Embryonic facial prominence (tissue), 1 donor: ENCODE data around the gene BRAF.
"Not testable (repeated sequence)": the region's sequence is repeated elsewhere in the genome, so short reads cannot be mapped to it uniquely, and the experiment has no call there.

Source experiments
- DNase-seq: peaks from one replicate; pipeline ENCODE4 v3.0.0-alpha.2; 2016; ENCODE audit errors: extremely low spot score

Gene BRAF

DNA sequence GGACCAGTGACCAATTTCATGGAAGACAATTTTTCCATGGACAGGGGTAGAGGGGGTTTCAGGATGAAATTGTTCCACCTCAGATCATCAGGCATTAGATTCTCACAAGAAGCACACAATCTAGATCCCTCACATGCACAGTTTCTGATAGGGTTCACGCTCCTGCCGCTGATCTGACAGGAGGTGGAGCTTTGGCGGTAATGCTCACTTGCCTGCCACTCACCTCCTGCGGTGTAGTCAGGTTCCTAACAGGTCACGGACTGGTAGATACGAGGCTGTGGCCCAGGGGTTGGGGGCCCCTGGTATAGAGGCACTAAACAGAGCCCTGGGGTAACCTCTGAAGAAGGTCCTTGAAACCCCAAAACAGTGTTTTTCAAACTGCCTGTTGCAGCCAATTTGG is 6.5 kb downstream of the BRAF start:
- DNase-seq, result no peak

DNA sequence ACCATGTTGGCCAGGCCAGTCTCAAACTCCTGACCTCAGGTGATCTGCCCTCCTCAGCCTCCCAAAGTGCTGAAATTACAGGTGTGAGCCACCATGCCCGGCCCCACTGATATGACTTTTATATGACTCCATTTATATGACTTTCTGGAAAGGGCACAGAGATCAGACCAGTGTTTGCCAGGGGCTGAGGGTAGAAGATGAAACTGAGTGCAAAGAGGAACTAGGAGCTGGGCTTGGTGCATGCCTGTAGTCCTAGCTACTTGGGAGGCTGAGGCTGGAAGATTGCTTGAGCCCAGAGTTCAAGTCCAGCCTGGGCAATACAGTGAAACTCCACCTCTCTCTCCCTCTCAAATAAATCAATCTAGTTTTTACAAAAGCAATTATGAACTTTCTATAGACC is 7.5 kb downstream of the BRAF start:
- DNase-seq, result no peak

- no peak for DNase-seq
Observed at GRCh38 chr7:140915935-140916555, 8.7 kb downstream of the BRAF start.

GRCh38 chr7:140914083-140914482 is 10.6 kb downstream of the BRAF start:
- no peak for DNase-seq

DNA sequence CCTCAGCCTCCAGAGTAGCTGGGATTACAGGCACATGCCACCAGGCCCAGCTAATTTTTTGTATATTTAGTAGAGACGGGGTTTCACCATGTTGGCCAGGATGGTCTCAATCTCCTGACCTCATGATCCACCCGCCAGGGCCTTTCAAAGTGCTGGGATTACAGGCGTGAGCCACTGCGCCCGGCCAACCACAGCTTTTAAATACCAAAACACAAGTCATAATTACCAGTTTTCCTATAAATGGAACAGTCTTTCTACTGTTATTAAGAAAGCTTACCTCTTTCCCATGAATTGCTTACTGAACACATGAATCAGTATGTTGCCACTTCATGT is 11.2 kb downstream of the BRAF start:
- DNase-seq, result not testable (repeated sequence)

DNA sequence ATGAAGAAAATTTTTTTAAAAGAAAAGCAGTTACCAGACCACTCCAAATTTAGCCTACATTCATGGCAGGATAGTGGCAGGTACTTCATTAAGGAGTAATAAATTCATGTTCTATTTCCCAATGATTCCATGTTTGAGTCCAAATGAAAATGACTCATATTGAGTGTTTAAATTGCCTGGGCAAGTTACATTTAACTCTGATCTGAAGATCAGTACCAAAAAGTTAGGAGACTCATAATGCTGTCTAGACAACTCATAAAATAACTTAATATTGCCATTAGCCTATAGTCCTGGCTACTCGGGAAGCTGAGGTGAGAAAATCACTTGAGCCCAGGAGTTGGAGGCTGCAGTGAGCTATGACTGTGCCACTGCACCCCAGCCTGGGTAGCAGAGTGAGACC is 13.0 kb downstream of the BRAF start:
- no peak for DNase-seq

GRCh38 chr7:140909476-140910161 is 15.1 kb downstream of the BRAF start:
- DNase-seq, result no peak

GRCh38 chr7:140908361-140908760 is 16.4 kb downstream of the BRAF start:
- DNase-seq, result no peak

GRCh38 chr7:140903741-140904480 is 20.8 kb downstream of the BRAF start:
- DNase-seq, result no peak

DNA sequence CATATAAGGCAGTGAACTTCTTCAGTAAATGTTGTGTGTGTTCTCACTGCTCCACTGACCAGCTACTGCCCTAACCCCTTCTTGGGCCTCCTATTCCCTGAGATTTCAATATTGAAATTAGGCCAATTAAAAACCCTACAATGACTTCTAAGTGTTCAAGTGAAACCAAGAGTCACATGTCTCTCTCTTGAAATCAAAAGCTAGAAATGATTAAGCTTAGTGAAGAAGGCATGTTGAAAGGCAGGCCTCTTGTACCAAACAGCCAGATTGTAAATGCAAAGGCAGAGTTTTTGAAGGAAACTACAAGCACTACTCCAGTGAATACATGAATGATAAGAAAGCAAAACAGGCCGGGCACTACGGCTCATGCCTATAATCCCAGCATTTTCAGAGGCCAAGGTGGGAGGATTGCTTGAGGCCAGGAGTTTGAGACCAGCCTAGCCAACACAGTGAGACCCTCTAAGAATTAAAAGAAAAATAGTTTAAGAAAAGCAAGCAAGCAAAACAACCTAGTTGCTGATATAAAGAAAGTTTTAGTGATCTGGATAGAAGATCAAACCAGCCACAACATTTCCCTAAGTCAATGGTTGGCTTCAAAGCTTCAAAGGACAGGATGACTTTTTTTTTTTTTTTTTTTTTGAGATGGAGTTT is 22.3 kb downstream of the BRAF start:
- no peak for DNase-seq

DNA sequence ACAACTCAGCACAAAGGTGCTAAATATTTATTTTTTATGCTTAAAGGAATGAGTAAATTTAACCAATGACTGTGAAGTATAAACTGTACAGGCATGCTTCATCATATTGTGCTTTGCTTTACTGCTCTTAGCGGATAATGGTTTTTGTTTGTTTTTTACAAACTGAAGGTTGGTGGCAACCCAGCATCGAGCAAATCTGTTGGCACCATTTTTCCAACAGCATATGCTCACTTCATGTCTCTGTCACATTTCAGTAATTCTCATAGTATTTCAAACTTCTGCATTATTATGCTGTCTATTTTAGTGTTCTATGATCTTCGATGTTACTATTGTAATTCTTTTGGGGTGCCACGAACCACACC is 22.8 kb downstream of the BRAF start:
- no peak for DNase-seq

GRCh38 chr7:140899883-140900282 is 24.8 kb downstream of the BRAF start:
- no peak for DNase-seq

- no peak for DNase-seq
Observed at GRCh38 chr7:140898786-140899536, 25.8 kb downstream of the BRAF start.

DNA sequence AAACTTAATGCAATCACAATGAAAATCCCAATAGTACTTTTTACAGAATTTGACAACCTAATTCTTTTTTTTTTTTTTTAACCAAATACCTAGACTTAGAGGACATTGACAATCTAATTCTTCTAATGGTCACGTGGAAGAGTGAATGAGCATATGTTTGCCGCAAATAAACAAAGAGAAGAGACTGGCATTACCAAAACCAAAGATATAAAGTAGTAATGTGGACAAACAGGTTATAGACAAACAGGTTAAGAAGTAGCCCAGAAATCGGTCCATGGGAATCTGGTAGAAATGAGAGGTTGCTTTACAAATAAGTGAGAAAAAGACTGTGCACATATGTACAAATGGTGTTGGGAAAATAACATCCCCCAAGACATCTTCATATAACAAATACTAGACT is 27.7 kb downstream of the BRAF start:
- DNase-seq, result no peak

DNA sequence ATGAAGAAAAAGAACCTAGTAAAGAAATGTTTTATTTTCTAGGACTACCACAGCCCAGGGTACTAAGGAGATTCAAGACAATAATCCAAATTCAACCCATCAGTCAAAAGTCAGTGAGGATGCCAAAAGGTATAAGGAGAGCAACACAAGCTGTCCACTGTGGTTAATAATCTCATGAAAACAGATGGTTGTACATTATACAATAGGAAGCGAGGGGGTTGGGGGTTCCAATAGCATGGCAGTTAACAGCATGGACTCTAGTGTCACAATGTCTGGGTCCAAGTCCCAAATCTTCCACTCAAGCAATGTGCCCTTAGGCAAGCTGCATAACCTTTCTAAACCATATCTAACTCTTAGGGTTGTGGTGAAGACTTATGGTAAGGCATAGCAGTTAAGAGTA is 35.1 kb downstream of the BRAF start:
- no peak for DNase-seq

- no peak for DNase-seq
Observed at GRCh38 chr7:140889150-140889549, 35.6 kb downstream of the BRAF start.

GRCh38 chr7:140888087-140888486 is 36.6 kb downstream of the BRAF start:
- DNase-seq, result no peak

DNA sequence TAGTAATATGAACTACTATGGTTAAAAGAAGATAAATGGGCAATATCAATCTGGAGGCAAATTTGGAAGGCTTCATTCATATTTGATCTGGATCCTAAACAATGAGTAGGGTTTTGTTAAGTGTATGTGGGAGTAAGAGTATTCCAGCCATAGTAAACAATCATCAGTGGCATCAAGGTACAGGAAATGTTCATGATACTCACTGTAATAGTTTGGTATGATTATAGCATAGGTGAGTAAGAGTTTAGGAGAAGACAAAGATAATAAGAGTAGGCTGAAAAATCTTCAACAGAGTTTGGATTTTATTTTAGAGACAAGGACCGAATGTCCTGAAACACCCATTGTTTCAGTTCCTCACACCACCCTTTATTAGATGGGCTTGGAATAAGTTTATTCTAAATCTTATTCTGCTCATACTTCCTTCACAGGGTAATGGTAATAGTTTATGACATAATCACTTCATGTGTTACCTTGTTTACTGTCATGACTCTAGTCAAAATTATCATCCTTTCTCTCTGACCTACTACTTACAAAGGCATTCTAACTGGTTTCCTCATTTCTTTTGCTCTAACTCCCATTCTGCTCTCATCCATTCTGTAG is 38.9 kb downstream of the BRAF start:
- DNase-seq, result no peak

DNA sequence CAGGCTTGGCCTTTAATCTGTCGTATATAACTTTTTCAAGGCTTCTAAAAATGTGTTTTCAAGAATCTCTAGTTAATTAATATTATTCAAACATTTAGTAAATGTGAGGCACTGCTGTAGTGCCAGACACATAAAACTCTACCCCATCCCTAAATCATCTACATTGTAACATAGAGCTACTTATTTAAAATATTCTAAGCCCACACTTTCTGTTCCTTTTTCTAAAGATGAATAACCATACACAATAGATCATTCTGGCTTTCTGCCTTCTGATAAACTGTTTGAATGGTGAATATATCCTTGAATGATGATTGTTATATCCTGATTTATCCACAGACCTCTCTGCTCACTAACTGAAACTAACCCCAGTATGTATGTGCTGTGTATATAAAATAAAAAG is 41.4 kb downstream of the BRAF start:
- DNase-seq, result no peak

DNA sequence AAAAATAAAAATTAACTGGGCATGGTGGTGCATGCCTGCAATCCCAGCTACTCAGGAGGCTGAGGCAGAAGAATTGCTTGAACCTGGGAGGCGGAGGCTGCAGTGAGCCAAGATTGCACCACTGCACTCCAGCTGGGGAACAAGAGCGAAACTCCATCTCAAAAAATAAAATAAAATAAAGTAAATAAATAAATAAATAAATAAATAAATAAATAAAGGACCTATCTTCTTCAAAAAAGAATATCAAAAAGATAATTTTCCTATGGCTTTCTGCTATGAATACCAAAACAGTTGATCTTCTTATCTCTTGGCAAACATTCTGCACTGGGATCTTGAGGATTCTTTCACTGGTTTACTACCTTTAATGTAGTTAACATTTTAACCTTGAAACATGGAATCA is 41.9 kb downstream of the BRAF start:
- DNase-seq, result not testable (repeated sequence)

- no peak for DNase-seq
Observed at GRCh38 chr7:140881507-140882228, 43.1 kb downstream of the BRAF start.
